OCI-LY7 (cell line): Measurements from ENCODE around the gene ECI1. TPM values are rescaled to one million over a fixed set of nuclear protein-coding genes. Genes with fewer than 3 reads are reported as not detected.

ENCODE experiments used
- BruUV-seq: library from RNA; stranded (reverse); fragments of 400-500 nt; replicated peaks from 2 replicates; lab custom pipeline; 2021; lab: Mats Ljungman, UMichigan
- CTCF ChIA-PET: fragments of 300-600 bp; sonication (Branson Sonifier 250); formaldehyde crosslinking; loops from one replicate; lab custom pipeline; 2022; ENCODE audit warnings: antibody characterized with exemption; ENCODE audit not compliant: unreplicated experiment; lab: Charles Lee
- POLR2A ChIA-PET: fragments of 300-600 bp; sonication (Branson Sonifier 250); formaldehyde crosslinking; loops from one replicate; lab custom pipeline; 2022; ENCODE audit warnings: antibody characterized with exemption; lab: Charles Lee
- DNase-seq: peaks from one replicate; pipeline ENCODE4 v3.0.0-alpha.2; 2015; ENCODE audit warnings: low spot score
- H2AFZ ChIP-seq: fragments of 200-600 bp; sonication (generic), shearing (Covaris generic); 2 replicates; pipeline ENCODE4 v1.6.1; 2014; ENCODE audit warnings: mild to moderate bottlenecking, antibody characterized with exemption, low read length, moderate library complexity
- H3K27ac ChIP-seq: fragments of 200-600 bp; sonication (generic); 2 replicates; pipeline ENCODE4 v1.5.1; 2014; ENCODE audit warnings: mixed run types, low read depth, mild to moderate bottlenecking, moderate library complexity, low read length, inconsistent platforms; ENCODE audit not compliant: poor library complexity, severe bottlenecking
- H3K36me3 ChIP-seq: fragments of 200-600 bp; sonication (generic); 2 replicates; pipeline ENCODE4 v1.6.1; 2014; ENCODE audit warnings: mild to moderate bottlenecking, antibody characterized with exemption, low read length, moderate library complexity, mixed read lengths; ENCODE audit not compliant: insufficient read depth
- H3K4me1 ChIP-seq: fragments of 200-600 bp; sonication (generic); 2 replicates; pipeline ENCODE4 v1.5.1; 2014; ENCODE audit warnings: mild to moderate bottlenecking, low read length; ENCODE audit not compliant: insufficient read depth, poor library complexity, severe bottlenecking
- H3K4me2 ChIP-seq: fragments of 200-600 bp; sonication (generic); 2 replicates; pipeline ENCODE4 v1.6.1; 2014; ENCODE audit warnings: mild to moderate bottlenecking, low read length
- H3K4me3 ChIP-seq: fragments of 200-600 bp; sonication (generic); 2 replicates; pipeline ENCODE4 v1.5.1; 2014; ENCODE audit warnings: mild to moderate bottlenecking, low read depth, low read length; ENCODE audit not compliant: poor library complexity, severe bottlenecking
- H3K79me2 ChIP-seq: fragments of 200-600 bp; sonication (generic); 2 replicates; pipeline ENCODE4 v1.6.1; 2016; ENCODE audit warnings: low read depth, mild to moderate bottlenecking, low read length, moderate library complexity, mixed read lengths; ENCODE audit not compliant: insufficient read depth
- H3K9me2 ChIP-seq: fragments of 200-600 bp; sonication (generic); 2 replicates; pipeline ENCODE4 v1.6.1; 2016; ENCODE audit warnings: mild to moderate bottlenecking, low read length, mixed read lengths; ENCODE audit not compliant: insufficient read depth
- H3K9me3 ChIP-seq: fragments of 200-600 bp; sonication (generic); 2 replicates; pipeline ENCODE4 v1.6.1; 2014; ENCODE audit warnings: mild to moderate bottlenecking, mixed run types, low read length, mixed read lengths
- H4K20me1 ChIP-seq: fragments of 200-600 bp; sonication (generic); 2 replicates; pipeline ENCODE4 v1.6.1; 2014; ENCODE audit warnings: mild to moderate bottlenecking, antibody characterized with exemption, low read length, moderate library complexity, mixed read lengths; ENCODE audit not compliant: insufficient read depth
- CTCF ChIP-seq: fragments of 200-600 bp; sonication (generic); conservative IDR thresholded peaks from 2 replicates; pipeline ENCODE4 v1.5.1; 2014; ENCODE audit warnings: mild to moderate bottlenecking, antibody characterized with exemption, low read length, moderate library complexity, mixed read lengths
- EZH2phosphoT487 ChIP-seq: fragments of 200-600 bp; sonication (generic); IDR thresholded peaks from 2 replicates; pipeline ENCODE4 v1.6.1; 2018; ENCODE audit warnings: low read depth, borderline replicate concordance, mild to moderate bottlenecking, mixed run types, antibody characterized with exemption, low read length, moderate library complexity, mixed read lengths
- intact Hi-C: fragments of 100-400 bp; cut with micrococcal nuclease; formaldehyde crosslinking; loops from one replicate; pipeline ENCODE4 v1.10.0; 2022; ENCODE audit not compliant: unreplicated experiment
- total RNA-seq, 2 experiments: library from RNA; depleted of rRNA in 1 of 2; stranded (reverse); fragments of >200 nt in 1 of 2; shearing (Covaris generic) in 1 of 2; gene quantifications; 2 replicates each; pipeline ENCODE4 v1.2.3, GENCODE V29; 2014 to 2022

The ECI1 gene
- total RNA-seq, 2 experiments from 2014 or later: 74.5 to 80.0 TPM

- BruUV-seq: no TSS peak
- intact Hi-C loops: no loop called here
- Histone ChIP-seq H2AFZ (no peak overlapping the region), H3K36me3 (no peaks in the 10 kb centered on the region), H3K4me1 (no peaks in the 10 kb centered on the region), H3K4me3 (no peak overlapping the region), H3K4me2 (no peak overlapping the region), H4K20me1 (no peaks in the 10 kb centered on the region), H3K27ac (no peak overlapping the region), H3K79me2 (no peaks in the 10 kb centered on the region), H3K9me2 (no peaks in the 10 kb centered on the region), H3K9me3 (no peaks in the 10 kb centered on the region)
- no peak for DNase-seq
- TF ChIP-seq EZH2phosphoT487: no peak
- POLR2A ChIA-PET: interaction anchor here (0.7 kb wide), 1 partner anchor 10 kb away, joined by 3 read pairs; no protein-coding TSS in a partner anchor
- CTCF ChIA-PET: no interaction called here
These were observed 53.6 kb downstream of the ECI1 start for GRCh38 chr16:2197765-2198164.

GRCh38 chr16:2196981-2197511 is 54.3 kb downstream of the ECI1 start:
- Histone ChIP-seq H4K20me1 (no peaks in the 10 kb centered on the region), H2AFZ (no peak overlapping the region), H3K36me3 (no peaks in the 10 kb centered on the region), H3K9me2 (no peaks in the 10 kb centered on the region), H3K4me3 (no peak overlapping the region), H3K79me2 (no peaks in the 10 kb centered on the region), H3K4me1 (no peaks in the 10 kb centered on the region), H3K4me2 (no peak overlapping the region), H3K9me3 (no peaks in the 10 kb centered on the region), H3K27ac (no peak overlapping the region)
- CTCF ChIA-PET: no interaction called here
- BruUV-seq: no TSS peak
- intact Hi-C loops: no loop called here
- no peak for DNase-seq
- TF ChIP-seq CTCF (no peak), EZH2phosphoT487 (no peak)
- POLR2A ChIA-PET: interaction anchor here (0.7 kb wide), 1 partner anchor 9 kb away, joined by 3 read pairs; no protein-coding TSS in a partner anchor

GRCh38 chr16:2196162-2196980 is 55.0 kb downstream of the ECI1 start, which contains the start of gene CASKIN1:
TSS of gene CASKIN1 (minus strand) at chr16:2196605. CDS start at chr16:2196432, 173 bp downstream.
- Histone ChIP-seq H3K4me2 (no peak within 1 kb of the TSS), H3K9me2 (no peaks in the 10 kb centered on the region), H3K27ac (no peak within 1 kb of the TSS), H2AFZ (no peak within 1 kb of the TSS), H3K9me3 (no peaks in the 10 kb centered on the region), H3K4me3 (no peak within 1 kb of the TSS), H3K79me2 (no peaks in the 10 kb centered on the region), H3K4me1 (no peaks in the 10 kb centered on the region), H3K36me3 (no peaks in the 10 kb centered on the region), H4K20me1 (no peaks in the 10 kb centered on the region)
- no TSS peak for BruUV-seq
- DNase-seq: no peak
- TF ChIP-seq EZH2phosphoT487: no peak
- no peak for TF ChIP-seq CTCF
- ChIA-PET CTCF (no interaction called here), POLR2A (no interaction called here)
- intact Hi-C loops: no loop called here
